NCI-H510A (cell line): ENCODE results near the gene UBE2J1.
"Not testable (repeated sequence)": the region's sequence is repeated elsewhere in the genome, so short reads cannot be mapped to it uniquely, and the experiment has no call there.

Experiments used
- DNase-seq: peaks from one replicate; lab custom pipeline; 2025; lab: John Stamatoyannopoulos, UW

The UBE2J1 gene

GRCh38 chr6:89352278-89353117 lies at the start of gene UBE2J1:
Gene UBE2J1 (minus strand): TSS chr6:89352722. CDS start chr6:89352569, 153 bp downstream.
- peak; percentile 82 for DNase-seq

GRCh38 chr6:89400912-89401399 lies 48.4 kb upstream of the UBE2J1 start:
- DNase-seq = no peak

GRCh38 chr6:89400050-89400449 lies 47.5 kb upstream of the UBE2J1 start:
- no peak for DNase-seq

- DNase-seq = no peak
These were observed 46.4 kb upstream of the UBE2J1 start for GRCh38 chr6:89398762-89399525.

GRCh38 chr6:89397884-89398283 lies 45.4 kb upstream of the UBE2J1 start:
- DNase-seq = not testable (repeated sequence)

- no peak for DNase-seq
These were observed 41.1 kb upstream of the UBE2J1 start for GRCh38 chr6:89393659-89394058.

GRCh38 chr6:89392823-89393222 lies 40.3 kb upstream of the UBE2J1 start:
- DNase-seq = no peak

- no peak for DNase-seq
These were observed 36.3 kb upstream of the UBE2J1 start for GRCh38 chr6:89388846-89389245.

GRCh38 chr6:89387516-89388201 lies 35.1 kb upstream of the UBE2J1 start:
- DNase-seq = no peak

- DNase-seq = no peak
These were observed 34.5 kb upstream of the UBE2J1 start for GRCh38 chr6:89386917-89387491.

GRCh38 chr6:89385846-89386245 lies 33.3 kb upstream of the UBE2J1 start:
- no peak for DNase-seq

GRCh38 chr6:89385156-89385667 lies 32.7 kb upstream of the UBE2J1 start:
- DNase-seq = no peak

- DNase-seq = no peak
These were observed 28.5 kb upstream of the UBE2J1 start for GRCh38 chr6:89381031-89381430.

- DNase-seq = no peak
These were observed 26.8 kb upstream of the UBE2J1 start for GRCh38 chr6:89379281-89379680.

GRCh38 chr6:89378628-89379027 lies 26.1 kb upstream of the UBE2J1 start:
- DNase-seq = no peak

- DNase-seq = peak; percentile 92
These were observed 23.1 kb upstream of the UBE2J1 start for GRCh38 chr6:89375427-89376267.

GRCh38 chr6:89372506-89372901 lies 20.0 kb upstream of the UBE2J1 start:
- DNase-seq = no peak

GRCh38 chr6:89371849-89372505 lies 19.5 kb upstream of the UBE2J1 start:
- peak; percentile 18 for DNase-seq

GRCh38 chr6:89368999-89369398 lies 16.5 kb upstream of the UBE2J1 start:
- peak; percentile 8 for DNase-seq

GRCh38 chr6:89368107-89368506 lies 15.6 kb upstream of the UBE2J1 start:
- no peak for DNase-seq
